B cell (primary cell): ENCODE results near the gene ZFX. TPM values are rescaled to one million over a fixed set of nuclear protein-coding genes. Genes with fewer than 3 reads are reported as not detected.

Experiments used
- ATAC-seq: fragments of 200-7000 bp; cut with Tn5 transposase; one replicate; pipeline ENCODE4 v1.10.0; 2021; ENCODE audit warnings: low read depth, mild to moderate bottlenecking, moderate number of reproducible peaks, moderate library complexity
- CTCF ChIA-PET: fragments of 350-600 bp; sonication (Branson Sonifier 250); formaldehyde crosslinking; loops from one replicate; lab custom pipeline; 2021; ENCODE audit warnings: antibody characterized with exemption, inconsistent platforms; lab: Charles Lee
- POLR2A ChIA-PET: fragments of 350-600 bp; sonication (Branson Sonifier 250); formaldehyde crosslinking; loops from one replicate; lab custom pipeline; 2021; ENCODE audit warnings: antibody characterized with exemption; lab: Charles Lee
- DNase-seq: peaks from one replicate; pipeline ENCODE4 v3.0.0; 2013
- H2AFZ ChIP-seq: 2 replicates; pipeline ENCODE4 v1.6.1; 2012; ENCODE audit warnings: mild to moderate bottlenecking, low read depth, low read length; ENCODE audit not compliant: insufficient read depth, poor library complexity, severe bottlenecking
- H3K27ac ChIP-seq, 2 donors: 1 replicate in 1 of 2; 2 replicates in 1 of 2; pipeline ENCODE4 v1.5.1; 2012 to 2013; ENCODE audit warnings: low read length in 2 of 2, mild to moderate bottlenecking in 2 of 2, moderate library complexity in 1 of 2
- H3K27me3 ChIP-seq, 4 experiments: fragments of 200-600 bp in 1 of 4; sonication (generic) in 1 of 4; replicated peaks in 1 of 4; 1 replicate in 2 of 4; 2 replicates in 2 of 4; pipeline versions ENCODE4 v1.6.1 to v1.7.0; 2013 to 2016; ENCODE audit warnings: low read length in 3 of 4, mild to moderate bottlenecking in 2 of 4, mixed read lengths in 1 of 4, moderate library complexity in 1 of 4; ENCODE audit not compliant: insufficient read depth in 4 of 4, control insufficient read depth in 3 of 4; ENCODE audit errors: control extremely low read depth in 1 of 4
- H3K36me3 ChIP-seq, 2 experiments: replicated peaks in 1 of 2; 1 replicate in 1 of 2; 2 replicates in 1 of 2; pipeline versions ENCODE4 v1.6.1 to v1.7.1; 2013; ENCODE audit warnings: low read length in 1 of 2; ENCODE audit not compliant: insufficient read depth in 2 of 2, control insufficient read depth in 1 of 2; ENCODE audit errors: control extremely low read depth in 1 of 2, extremely low read depth in 1 of 2
- H3K4me1 ChIP-seq, 2 donors: fragments of 200-600 bp in 1 of 2; sonication (generic) in 1 of 2; 1 replicate in 1 of 2; 2 replicates in 1 of 2; pipeline versions ENCODE4 v1.5.1 to v1.6.1; 2013 to 2017; ENCODE audit warnings: low read length in 2 of 2; ENCODE audit not compliant: control insufficient read depth in 2 of 2, insufficient read depth in 2 of 2
- H3K4me2 ChIP-seq: replicated peaks from 2 replicates; pipeline ENCODE3; 2012; ENCODE audit warnings: mild to moderate bottlenecking, low read depth, low read length; ENCODE audit not compliant: poor library complexity, severe bottlenecking
- H3K4me3 ChIP-seq, 5 experiments: fragments of 200-600 bp in 1 of 5; sonication (generic) in 1 of 5; 1 replicate in 3 of 5; 2 replicates in 2 of 5; pipeline versions ENCODE4 v1.5.1 to v1.7.0; 2011 to 2016; ENCODE audit warnings: low read length in 4 of 5, mild to moderate bottlenecking in 4 of 5, low read depth in 2 of 5, control low read depth in 1 of 5, moderate library complexity in 1 of 5; ENCODE audit not compliant: insufficient read depth in 1 of 5; ENCODE audit errors: control extremely low read depth in 1 of 5, extremely low read depth in 1 of 5
- H3K79me2 ChIP-seq: fragments of 200-600 bp; sonication (generic); one replicate; pipeline ENCODE4 v1.6.0; 2016; ENCODE audit warnings: low read length; ENCODE audit not compliant: control insufficient read depth, insufficient read depth
- H3K9ac ChIP-seq: fragments of 200-600 bp; sonication (generic); 2 replicates; pipeline ENCODE4 v1.6.1; 2017; ENCODE audit warnings: mild to moderate bottlenecking, low read length, moderate library complexity
- H3K9me3 ChIP-seq, 3 donors: one replicate each; pipeline versions ENCODE4 v1.6.1 to v1.7.1; 2013; ENCODE audit warnings: low read length in 2 of 3; ENCODE audit not compliant: control insufficient read depth in 2 of 3, insufficient read depth in 1 of 3; ENCODE audit errors: control extremely low read depth in 1 of 3
- H4K20me1 ChIP-seq: 2 replicates; pipeline ENCODE4 v1.6.0; 2012; ENCODE audit warnings: mild to moderate bottlenecking, low read length; ENCODE audit not compliant: insufficient read depth, control insufficient read depth, poor library complexity, severe bottlenecking
- H3K27ac Mint-ChIP-seq: one replicate; pipeline ENCODE4 v1.8.0; 2021; ENCODE audit warnings: mixed read lengths
- H3K27me3 Mint-ChIP-seq: one replicate; pipeline ENCODE4 v1.8.0; 2021; ENCODE audit warnings: mixed read lengths
- H3K4me1 Mint-ChIP-seq: one replicate; pipeline ENCODE4 v1.8.0; 2021; ENCODE audit warnings: mixed read lengths
- H3K4me3 Mint-ChIP-seq: one replicate; pipeline ENCODE4 v1.8.0; 2021; ENCODE audit warnings: mixed read lengths
- H3K9me3 Mint-ChIP-seq: one replicate; pipeline ENCODE4 v1.8.0; 2022; ENCODE audit warnings: mixed read lengths; ENCODE audit not compliant: insufficient read depth
- EZH2 ChIP-seq: IDR thresholded peaks from 2 replicates; pipeline ENCODE4 v1.6.1; 2012; ENCODE audit warnings: borderline replicate concordance, low read depth, mild to moderate bottlenecking, moderate library complexity, low read length; ENCODE audit not compliant: insufficient read depth, poor library complexity, severe bottlenecking
- WGBS: methylation state at CpG from one replicate; pipeline ENCODE4 v1.1.5; 2013; ENCODE audit warnings: missing lambda C conversion rate; ENCODE audit not compliant: insufficient coverage; 5-methylcytosine and 5-hydroxymethylcytosine counted together
- intact Hi-C: fragments of 100-400 bp; cut with micrococcal nuclease; formaldehyde crosslinking; loops from one replicate; pipeline ENCODE4 v1.10.0; 2022
- polyA plus RNA-seq: library from polyadenylated mRNA; depleted of rRNA; stranded (reverse); fragments of >200 nt; gene quantifications from 2 replicates; pipeline ENCODE4 v1.2.3, GENCODE V29; 2012
- total RNA-seq, 2 donors: library from RNA; stranded (reverse); fragments of 120-200 nt in 1 of 2; gene quantifications; 1 replicate in 1 of 2; 2 replicates in 1 of 2; pipeline versions ENCODE4 v1.2.3 to v1.2.4, GENCODE V29; 2013 to 2022
- TF ChIP-seq, protein P1 (sequence below): fragments of 200-600 bp; IDR thresholded peaks from one replicate; pipeline ENCODE4 v1.8.0; 2022; ENCODE audit warnings: antibody characterized with exemption, mild to moderate bottlenecking

Gene ZFX
- total and polyA plus RNA-seq, 2 donors (not counting 1 experiment from before 2014, with no cell fraction given): 31.3 to 81.8 TPM

DNA sequence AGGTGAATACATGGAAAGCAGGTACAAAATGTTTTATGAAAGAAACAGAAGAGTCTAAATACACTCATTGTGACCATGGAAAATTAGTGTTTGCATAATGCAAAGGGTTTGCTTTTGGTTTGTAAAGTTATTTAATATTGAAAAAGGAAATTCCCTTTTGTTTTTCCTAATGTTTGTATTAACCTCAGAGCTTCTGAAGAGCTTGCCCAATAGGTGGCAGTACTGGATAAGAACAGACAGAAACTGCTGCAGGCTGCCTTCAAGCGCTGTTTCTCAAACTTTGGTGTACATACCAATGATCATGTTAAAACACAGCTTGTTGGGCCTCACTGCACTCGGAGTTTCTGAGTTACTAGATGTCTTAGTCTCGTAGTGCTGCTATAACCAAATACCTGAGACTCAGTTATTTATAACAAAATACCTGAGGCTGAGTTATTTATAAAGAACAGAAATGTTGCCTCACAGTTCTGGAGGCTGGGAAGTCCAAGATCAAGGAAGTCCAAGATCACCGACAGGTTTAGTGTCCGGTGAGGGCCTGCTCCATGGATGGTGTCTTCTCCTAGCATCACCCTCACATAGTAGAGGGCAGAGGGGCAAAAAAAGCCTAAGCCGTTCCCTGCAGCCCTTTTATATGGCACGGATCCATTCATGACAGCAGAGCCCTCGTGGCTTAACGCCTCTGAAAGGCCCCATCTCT lies 110.2 kb downstream of the ZFX start:
- Histone ChIP-seq H3K9ac (no peak overlapping the region), H3K27me3 (no peaks in the 10 kb centered on the region), H3K4me1 (peaks cover 4 to 11% of the 10 kb centered on the region in 2 donors), H2AFZ (no peak overlapping the region), H3K27ac (no peak overlapping the region), H4K20me1 (no peaks in the 10 kb centered on the region), H3K79me2 (no peaks in the 10 kb centered on the region), H3K9me3 (no peaks in the 10 kb centered on the region), H3K36me3 (no peaks in the 10 kb centered on the region), H3K4me3 (no peak overlapping the region), H3K4me2 (no peak overlapping the region)
- peak; percentile 17 for DNase-seq
- WGBS: 20% methylated on average over 1 of the region's 9 CpGs
- ChIA-PET POLR2A (no interaction called here), CTCF (interaction anchor here (1.0 to 1.2 kb wide), 3 partner anchors 111 to 240 kb away, joined by 3 to 5 read pairs (median 5); no protein-coding TSS in a partner anchor)
- intact Hi-C loops: no loop called here
- no peak for ATAC-seq
- H3K4me1 Mint-ChIP-seq: peaks cover 9% of the 10 kb centered on the region
- H3K27ac Mint-ChIP-seq: no peak overlapping the region
- TF ChIP-seq, protein P1, sequence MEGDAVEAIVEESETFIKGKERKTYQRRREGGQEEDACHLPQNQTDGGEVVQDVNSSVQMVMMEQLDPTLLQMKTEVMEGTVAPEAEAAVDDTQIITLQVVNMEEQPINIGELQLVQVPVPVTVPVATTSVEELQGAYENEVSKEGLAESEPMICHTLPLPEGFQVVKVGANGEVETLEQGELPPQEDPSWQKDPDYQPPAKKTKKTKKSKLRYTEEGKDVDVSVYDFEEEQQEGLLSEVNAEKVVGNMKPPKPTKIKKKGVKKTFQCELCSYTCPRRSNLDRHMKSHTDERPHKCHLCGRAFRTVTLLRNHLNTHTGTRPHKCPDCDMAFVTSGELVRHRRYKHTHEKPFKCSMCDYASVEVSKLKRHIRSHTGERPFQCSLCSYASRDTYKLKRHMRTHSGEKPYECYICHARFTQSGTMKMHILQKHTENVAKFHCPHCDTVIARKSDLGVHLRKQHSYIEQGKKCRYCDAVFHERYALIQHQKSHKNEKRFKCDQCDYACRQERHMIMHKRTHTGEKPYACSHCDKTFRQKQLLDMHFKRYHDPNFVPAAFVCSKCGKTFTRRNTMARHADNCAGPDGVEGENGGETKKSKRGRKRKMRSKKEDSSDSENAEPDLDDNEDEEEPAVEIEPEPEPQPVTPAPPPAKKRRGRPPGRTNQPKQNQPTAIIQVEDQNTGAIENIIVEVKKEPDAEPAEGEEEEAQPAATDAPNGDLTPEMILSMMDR: peak; percentile 33
- TF ChIP-seq EZH2: no peak
- H3K9me3 Mint-ChIP-seq: no peaks in the 10 kb centered on the region
- no peak overlapping the region for H3K4me3 Mint-ChIP-seq
- H3K27me3 Mint-ChIP-seq: no peaks in the 10 kb centered on the region

DNA sequence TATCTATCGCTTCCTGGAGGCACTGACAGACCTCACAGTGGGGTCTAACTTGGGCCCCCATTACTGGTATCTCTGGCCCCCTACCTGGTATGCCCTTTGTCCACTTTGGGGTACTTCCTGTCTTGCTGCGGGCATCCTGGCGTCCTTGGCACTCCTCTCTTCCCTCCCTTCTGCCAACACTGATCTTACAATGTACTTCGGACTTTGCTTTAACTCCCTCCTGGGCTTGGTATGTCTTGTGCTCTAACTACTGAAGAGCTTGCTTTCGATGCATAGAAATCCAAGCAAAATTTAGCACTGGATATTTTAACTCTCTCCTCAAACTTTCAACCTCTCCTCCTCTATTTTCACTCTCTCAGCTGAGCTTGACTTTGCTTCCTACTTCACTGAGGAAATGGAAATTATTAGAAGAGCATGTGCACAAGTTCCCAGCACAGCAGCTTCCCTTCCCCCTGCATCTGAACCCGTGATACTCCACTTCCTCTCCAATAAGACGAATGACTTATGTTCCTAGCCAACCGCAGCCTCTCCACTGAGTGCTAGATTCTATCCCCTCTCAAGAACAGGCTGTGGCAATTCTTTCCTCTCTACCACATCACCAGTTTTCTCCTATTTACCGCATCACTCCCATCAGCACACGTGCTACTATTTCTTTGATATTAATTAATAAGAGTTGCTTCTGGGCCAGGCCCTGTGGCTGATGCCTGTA lies 111.5 kb downstream of the ZFX start:
- no peaks in the 10 kb centered on the region for H4K20me1 ChIP-seq
- H3K4me1 Mint-ChIP-seq: peaks cover 9% of the 10 kb centered on the region
- WGBS: 36% methylated on average over 5 of the region's 10 CpGs
- peaks cover 4 to 11% of the 10 kb centered on the region in 2 donors for H3K4me1 ChIP-seq
- H3K9me3 ChIP-seq: no peaks in the 10 kb centered on the region
- ChIA-PET CTCF (no interaction called here), POLR2A (no interaction called here)
- peak; percentile 7 for DNase-seq
- peak overlapping the region; percentile 8 for H3K4me2 ChIP-seq
- no peak overlapping the region for H3K4me3 ChIP-seq
- H3K27ac ChIP-seq: no peak overlapping the region
- no peaks in the 10 kb centered on the region for H3K36me3 ChIP-seq
- peak overlapping the region; percentile 36 for H2AFZ ChIP-seq
- no peaks in the 10 kb centered on the region for H3K9me3 Mint-ChIP-seq
- no peaks in the 10 kb centered on the region for H3K79me2 ChIP-seq
- ATAC-seq: no peak
- no peak overlapping the region for H3K27ac Mint-ChIP-seq
- intact Hi-C loops: no loop called here
- peak overlapping the region; percentile 15 for H3K4me3 Mint-ChIP-seq
- H3K27me3 ChIP-seq: no peaks in the 10 kb centered on the region
- H3K27me3 Mint-ChIP-seq: no peaks in the 10 kb centered on the region
- H3K9ac ChIP-seq: no peak overlapping the region
- TF ChIP-seq, protein P1: no peak
